ENCODE results near the gene PARD3B. TPM values are rescaled to one million over a fixed set of nuclear protein-coding genes. Genes with fewer than 3 reads are reported as not detected.

Gene PARD3B
- total RNA-seq, 1 donor from 2014 or later = 12.3 TPM

DNA sequence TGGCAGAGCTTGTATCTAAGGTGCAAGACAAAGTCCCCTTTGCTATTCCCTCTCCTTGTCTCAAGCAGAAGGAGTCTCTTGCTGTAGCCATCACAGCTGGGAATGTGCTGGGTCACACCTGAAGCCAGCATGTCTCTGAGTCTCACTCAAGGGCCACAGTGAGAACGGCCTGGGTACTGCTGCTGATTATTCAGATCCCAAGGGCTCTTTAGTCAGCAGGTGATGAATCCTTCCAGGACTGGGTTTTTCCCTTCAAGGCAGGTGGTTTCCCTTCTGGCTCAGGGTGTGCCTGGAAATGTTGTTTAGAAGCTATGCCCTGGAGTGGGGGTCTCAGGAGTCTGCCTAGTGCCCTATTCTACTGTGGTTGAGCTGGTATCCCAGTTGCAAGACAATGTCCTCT is 356.3 kb downstream of the PARD3B start:
- no peak overlapping the region for H3K27ac ChIP-seq
- H3K9me3 ChIP-seq = no peaks in the 10 kb centered on the region
- H3K4me3 ChIP-seq = no peak overlapping the region
- no peaks in the 10 kb centered on the region for H3K4me1 ChIP-seq
- TF ChIP-seq POLR2A (IDR thresholded peaks at IDR 0.05) (no peak), POLR2AphosphoS5 (IDR thresholded peaks at IDR 0.05; ENCODE audit: insufficient read depth in 1 of 2, low read depth in 1 of 2) (no peak)
- TF ChIP-seq, protein P1, sequence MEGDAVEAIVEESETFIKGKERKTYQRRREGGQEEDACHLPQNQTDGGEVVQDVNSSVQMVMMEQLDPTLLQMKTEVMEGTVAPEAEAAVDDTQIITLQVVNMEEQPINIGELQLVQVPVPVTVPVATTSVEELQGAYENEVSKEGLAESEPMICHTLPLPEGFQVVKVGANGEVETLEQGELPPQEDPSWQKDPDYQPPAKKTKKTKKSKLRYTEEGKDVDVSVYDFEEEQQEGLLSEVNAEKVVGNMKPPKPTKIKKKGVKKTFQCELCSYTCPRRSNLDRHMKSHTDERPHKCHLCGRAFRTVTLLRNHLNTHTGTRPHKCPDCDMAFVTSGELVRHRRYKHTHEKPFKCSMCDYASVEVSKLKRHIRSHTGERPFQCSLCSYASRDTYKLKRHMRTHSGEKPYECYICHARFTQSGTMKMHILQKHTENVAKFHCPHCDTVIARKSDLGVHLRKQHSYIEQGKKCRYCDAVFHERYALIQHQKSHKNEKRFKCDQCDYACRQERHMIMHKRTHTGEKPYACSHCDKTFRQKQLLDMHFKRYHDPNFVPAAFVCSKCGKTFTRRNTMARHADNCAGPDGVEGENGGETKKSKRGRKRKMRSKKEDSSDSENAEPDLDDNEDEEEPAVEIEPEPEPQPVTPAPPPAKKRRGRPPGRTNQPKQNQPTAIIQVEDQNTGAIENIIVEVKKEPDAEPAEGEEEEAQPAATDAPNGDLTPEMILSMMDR (IDR thresholded peaks at IDR 0.05) = no peak
- H3K36me3 ChIP-seq = no peaks in the 10 kb centered on the region
- H3K27me3 ChIP-seq = no peaks in the 10 kb centered on the region
- no peak for DNase-seq (ENCODE audit: extremely low spot score in 2 of 2)
- intact Hi-C loops (cut with DNase I) = no loop called here

DNA sequence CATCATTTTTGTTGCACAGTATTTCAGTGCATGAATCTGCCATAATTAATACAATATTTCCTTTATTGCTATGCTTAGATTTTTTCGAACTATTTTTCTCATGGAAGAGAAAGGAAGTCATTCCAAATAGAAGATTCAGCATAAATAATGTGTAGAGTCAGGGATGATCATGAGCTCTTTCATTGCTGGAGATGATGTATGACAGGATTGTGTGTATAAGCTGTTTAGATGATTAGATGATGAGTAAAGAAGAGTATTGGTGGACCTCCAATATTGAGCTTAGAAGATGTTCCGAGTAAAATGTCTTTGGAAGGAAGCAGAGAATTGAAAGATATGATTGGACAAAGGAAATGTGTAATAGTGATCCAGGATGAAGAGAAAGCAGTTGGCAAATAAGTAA is 364.5 kb downstream of the PARD3B start:
- intact Hi-C loops (cut with DNase I) = no loop called here
- H3K27ac ChIP-seq = no peak overlapping the region
- no peaks in the 10 kb centered on the region for H3K4me1 ChIP-seq
- H3K9me3 ChIP-seq = no peaks in the 10 kb centered on the region
- TF ChIP-seq POLR2A (IDR thresholded peaks at IDR 0.05) (no peak), POLR2AphosphoS5 (IDR thresholded peaks at IDR 0.05; ENCODE audit: insufficient read depth in 1 of 2, low read depth in 1 of 2) (no peak)
- TF ChIP-seq, protein P1 (IDR thresholded peaks at IDR 0.05) = no peak
- H3K27me3 ChIP-seq = no peaks in the 10 kb centered on the region
- no peak overlapping the region for H3K4me3 ChIP-seq
- DNase-seq (ENCODE audit: extremely low spot score in 2 of 2) = no peak
- H3K36me3 ChIP-seq = no peaks in the 10 kb centered on the region

DNA sequence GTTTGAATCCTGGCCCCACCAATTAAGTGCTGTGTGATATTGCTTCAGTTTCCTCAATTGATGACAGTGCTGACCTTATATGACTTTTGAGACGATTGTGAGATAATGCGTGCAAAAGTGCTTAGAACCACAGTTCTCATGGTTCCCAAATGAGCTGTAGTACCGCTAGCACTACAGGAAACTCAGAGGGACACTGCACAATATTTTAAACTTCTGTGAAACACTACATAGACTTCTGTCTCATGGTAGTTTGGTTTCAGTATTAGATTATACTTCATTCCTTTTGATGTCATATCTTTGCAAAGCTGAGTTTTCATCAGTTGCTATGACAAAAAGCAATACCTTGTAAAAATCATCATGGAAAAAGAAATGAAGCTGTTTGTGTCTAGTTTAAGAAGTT is 368.0 kb downstream of the PARD3B start:
- Histone ChIP-seq H3K4me1 (no peaks in the 10 kb centered on the region), H3K27ac (no peak overlapping the region), H3K27me3 (no peaks in the 10 kb centered on the region), H3K36me3 (no peaks in the 10 kb centered on the region), H3K4me3 (no peak overlapping the region), H3K9me3 (no peaks in the 10 kb centered on the region)
- no peak for DNase-seq (ENCODE audit: extremely low spot score in 2 of 2)
- TF ChIP-seq POLR2AphosphoS5 (IDR thresholded peaks at IDR 0.05; ENCODE audit: insufficient read depth in 1 of 2, low read depth in 1 of 2) (no peak), POLR2A (IDR thresholded peaks at IDR 0.05) (no peak)
- TF ChIP-seq, protein P1 (IDR thresholded peaks at IDR 0.05) = no peak
- intact Hi-C loops (cut with DNase I) = no loop called here

GRCh38 chr2:204913854-204914464 is 368.7 kb downstream of the PARD3B start:
- Histone ChIP-seq H3K27ac (no peak overlapping the region), H3K4me1 (no peaks in the 10 kb centered on the region), H3K27me3 (no peaks in the 10 kb centered on the region), H3K9me3 (no peaks in the 10 kb centered on the region), H3K36me3 (no peaks in the 10 kb centered on the region), H3K4me3 (no peak overlapping the region)
- intact Hi-C loops (cut with DNase I) = no loop called here
- TF ChIP-seq POLR2A (IDR thresholded peaks at IDR 0.05) = no peak
- TF ChIP-seq POLR2AphosphoS5 (IDR thresholded peaks at IDR 0.05; ENCODE audit: insufficient read depth in 1 of 2, low read depth in 1 of 2) = no peak
- TF ChIP-seq, protein P1 (IDR thresholded peaks at IDR 0.05) = no peak
- no peak for DNase-seq (ENCODE audit: extremely low spot score in 2 of 2)

DNA sequence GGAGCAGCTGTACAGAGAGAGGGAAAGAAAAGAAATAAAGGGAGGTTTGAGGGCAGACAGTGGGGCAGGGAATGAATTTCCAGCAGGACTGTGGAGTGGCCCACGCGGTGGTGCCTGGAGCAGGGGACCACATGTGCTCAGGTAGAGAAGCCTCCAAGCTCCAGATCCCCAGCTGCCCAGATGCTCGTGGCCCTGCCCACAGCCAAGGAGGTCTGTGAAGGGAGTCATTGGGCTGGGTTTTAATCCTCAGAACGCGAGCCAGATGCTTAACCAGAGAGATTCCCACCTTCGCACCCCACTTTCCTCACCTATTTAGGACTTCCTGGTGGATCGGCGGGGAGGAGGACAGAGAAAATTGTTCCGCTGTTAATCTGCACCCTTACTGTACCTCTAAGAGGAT is 369.4 kb downstream of the PARD3B start:
- DNase-seq (ENCODE audit: extremely low spot score in 2 of 2) = no peak
- Histone ChIP-seq H3K4me3 (no peak overlapping the region), H3K27ac (no peak overlapping the region), H3K4me1 (no peaks in the 10 kb centered on the region), H3K36me3 (no peaks in the 10 kb centered on the region), H3K9me3 (no peaks in the 10 kb centered on the region), H3K27me3 (no peaks in the 10 kb centered on the region)
- TF ChIP-seq POLR2AphosphoS5 (IDR thresholded peaks at IDR 0.05; ENCODE audit: insufficient read depth in 1 of 2, low read depth in 1 of 2) (no peak), POLR2A (IDR thresholded peaks at IDR 0.05) (no peak)
- TF ChIP-seq, protein P1 (IDR thresholded peaks at IDR 0.05) = no peak
- intact Hi-C loops (cut with DNase I) = no loop called here
